Measurements from ENCODE around the gene NDUFAF8. TPM values are rescaled to one million over a fixed set of nuclear protein-coding genes. Genes with fewer than 3 reads are reported as not detected.

The NDUFAF8 gene
- polyA plus RNA-seq, 2 of the 4 experiments (the other 2 are of a cell fraction) = 179 to 308 TPM

- POLR2A ChIA-PET = no interaction called here
- no peak for FAIRE-seq
Measured at GRCh38 chr17:81217491-81217890, 21.6 kb upstream of the NDUFAF8 start.

GRCh38 chr17:81218459-81218858 is 20.7 kb upstream of the NDUFAF8 start:
- POLR2A ChIA-PET = no interaction called here
- FAIRE-seq = no peak
- Histone ChIP-seq H3K27ac (no peak overlapping the region), H3K4me1 (peaks cover 7% of the 10 kb centered on the region), H3K9me3 (no peaks in the 10 kb centered on the region), H3K4me2 (no peak overlapping the region), H3K4me3 (no peak overlapping the region)
- DNase-seq (ENCODE audit: low read depth in 1 of 2, low spot score in 1 of 2) = no peak
- ATAC-seq = no peak
- TF ChIP-seq TP53 (CRISPR knock-in tag; IDR thresholded peaks at IDR 0.05) (no peak), FOXS1 (CRISPR knock-in tag; IDR thresholded peaks at IDR 0.05) (no peak), PHF8 (IDR thresholded peaks at IDR 0.05; ENCODE audit: borderline replicate concordance, low read depth) (no peak), POLR2A (IDR thresholded peaks at IDR 0.05; ENCODE audit: low read length) (no peak), TFCP2L1 (CRISPR knock-in tag; IDR thresholded peaks at IDR 0.05) (no peak), CHD2 (IDR thresholded peaks at IDR 0.05; ENCODE audit: low read length, partially characterized antibody) (no peak), RNF2 (IDR thresholded peaks at IDR 0.05; ENCODE audit: borderline replicate concordance, low read depth) (no peak), ZNF302 (CRISPR knock-in tag; IDR thresholded peaks at IDR 0.05) (no peak), CBX8 (IDR thresholded peaks at IDR 0.05) (no peak), RAD21 (conservative IDR thresholded peaks at IDR 0.05 in 1 of 2, IDR thresholded peaks at IDR 0.05 in 1 of 2) (no peak)
- TF ChIP-seq, protein P1, sequence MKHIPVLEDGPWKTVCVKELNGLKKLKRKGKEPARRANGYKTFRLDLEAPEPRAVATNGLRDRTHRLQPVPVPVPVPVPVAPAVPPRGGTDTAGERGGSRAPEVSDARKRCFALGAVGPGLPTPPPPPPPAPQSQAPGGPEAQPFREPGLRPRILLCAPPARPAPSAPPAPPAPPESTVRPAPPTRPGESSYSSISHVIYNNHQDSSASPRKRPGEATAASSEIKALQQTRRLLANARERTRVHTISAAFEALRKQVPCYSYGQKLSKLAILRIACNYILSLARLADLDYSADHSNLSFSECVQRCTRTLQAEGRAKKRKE (CRISPR knock-in tag; IDR thresholded peaks at IDR 0.05; ENCODE audit: low read depth) = no peak
- TF ChIP-seq, protein P2, sequence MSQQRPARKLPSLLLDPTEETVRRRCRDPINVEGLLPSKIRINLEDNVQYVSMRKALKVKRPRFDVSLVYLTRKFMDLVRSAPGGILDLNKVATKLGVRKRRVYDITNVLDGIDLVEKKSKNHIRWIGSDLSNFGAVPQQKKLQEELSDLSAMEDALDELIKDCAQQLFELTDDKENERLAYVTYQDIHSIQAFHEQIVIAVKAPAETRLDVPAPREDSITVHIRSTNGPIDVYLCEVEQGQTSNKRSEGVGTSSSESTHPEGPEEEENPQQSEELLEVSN (IDR thresholded peaks at IDR 0.05; ENCODE audit: borderline replicate concordance, low read depth) = no peak
- WGBS (ENCODE audit: missing lambda C conversion rate) = 86% methylated on average over 12 of the region's 13 CpGs
- CTCF ChIA-PET = interaction anchor here (1.0 to 4.4 kb wide), 6 partner anchors 8 to 76 kb away, joined by 3 to 19 read pairs (median 8); no protein-coding TSS in a partner anchor

More at GRCh38 chr17:81217491-81217890, 21.6 kb upstream of the NDUFAF8 start:
- CTCF ChIA-PET = interaction anchor here (1.0 to 2.0 kb wide), 4 partner anchors 13 to 75 kb away, joined by 3 to 9 read pairs (median 4); no protein-coding TSS in a partner anchor
- Histone ChIP-seq H3K27ac (no peak overlapping the region), H3K4me3 (no peak overlapping the region), H3K4me1 (peaks cover 5% of the 10 kb centered on the region), H3K4me2 (no peak overlapping the region), H3K9me3 (no peaks in the 10 kb centered on the region)
- no peak for DNase-seq (ENCODE audit: low read depth in 1 of 2, low spot score in 1 of 2)
- no peak for ATAC-seq
- 91% methylated on average over 18 of the region's 18 CpGs for WGBS (ENCODE audit: missing lambda C conversion rate)
- TF ChIP-seq, protein P2 (IDR thresholded peaks at IDR 0.05; ENCODE audit: borderline replicate concordance, low read depth) = no peak
- TF ChIP-seq ZFP36 (IDR thresholded peaks at IDR 0.05; ENCODE audit: borderline replicate concordance, partially characterized antibody) = no peak

- CTCF ChIA-PET = interaction anchor here (1.0 to 4.4 kb wide), 6 partner anchors 9 to 76 kb away, joined by 3 to 19 read pairs (median 8); no protein-coding TSS in a partner anchor
- TF ChIP-seq HOXB13 (CRISPR knock-in tag; IDR thresholded peaks at IDR 0.05; ENCODE audit: low read depth) (no peak), REST (IDR thresholded peaks at IDR 0.05) (no peak), HES2 (IDR thresholded peaks at IDR 0.05) (no peak), JUN (IDR thresholded peaks at IDR 0.05) (no peak), MAZ (IDR thresholded peaks at IDR 0.05; ENCODE audit: borderline replicate concordance, low read depth, low read length) (no peak), SREBF2 (IDR thresholded peaks at IDR 0.05) (no peak), BHLHE40 (IDR thresholded peaks at IDR 0.05; ENCODE audit: low read depth, low read length) (no peak), USF2 (IDR thresholded peaks at IDR 0.05) (no peak), PHF8 (IDR thresholded peaks at IDR 0.05; ENCODE audit: borderline replicate concordance, low read depth) (no peak), POLR2AphosphoS2 (conservative IDR thresholded peaks at IDR 0.05; ENCODE audit: low read length) (no peak), ESRRA (IDR thresholded peaks at IDR 0.05; ENCODE audit: borderline replicate concordance, low read length) (no peak), POLR2A (IDR thresholded peaks at IDR 0.05; ENCODE audit: low read length) (no peak), MYC (IDR thresholded peaks at IDR 0.05; ENCODE audit: borderline replicate concordance, low read length) (no peak), CEBPB (IDR thresholded peaks at IDR 0.05) (no peak), HOXA7 (CRISPR knock-in tag; IDR thresholded peaks at IDR 0.05) (no peak), KDM1A (IDR thresholded peaks at IDR 0.05; ENCODE audit: low read depth) (no peak), JUNB (IDR thresholded peaks at IDR 0.05) (no peak), ZFP36 (IDR thresholded peaks at IDR 0.05; ENCODE audit: borderline replicate concordance, partially characterized antibody) (no peak)
Measured at GRCh38 chr17:81218991-81219390, 20.1 kb upstream of the NDUFAF8 start.

More at GRCh38 chr17:81218991-81219390, 20.1 kb upstream of the NDUFAF8 start:
- WGBS (ENCODE audit: missing lambda C conversion rate) = 93% methylated on average over 11 of the region's 11 CpGs
- FAIRE-seq (no peak), ATAC-seq (no peak), DNase-seq (ENCODE audit: low read depth in 1 of 2, low spot score in 1 of 2) (no peak)
- Histone ChIP-seq H3K9me3 (no peaks in the 10 kb centered on the region), H3K4me2 (no peak overlapping the region), H3K4me3 (no peak overlapping the region), H3K27ac (no peak overlapping the region), H3K4me1 (peaks cover 9% of the 10 kb centered on the region)
- POLR2A ChIA-PET = no interaction called here
